GM12801 (cell line): ENCODE measurements around the gene SAMD1.

Source experiments
- TF ChIP-seq, protein P1 (sequence below): IDR thresholded peaks from one replicate; pipeline ENCODE4 v1.5.1; 2011; ENCODE audit warnings: control low read depth; ENCODE audit not compliant: insufficient read length; ENCODE audit errors: extremely low read depth

The SAMD1 gene

DNA sequence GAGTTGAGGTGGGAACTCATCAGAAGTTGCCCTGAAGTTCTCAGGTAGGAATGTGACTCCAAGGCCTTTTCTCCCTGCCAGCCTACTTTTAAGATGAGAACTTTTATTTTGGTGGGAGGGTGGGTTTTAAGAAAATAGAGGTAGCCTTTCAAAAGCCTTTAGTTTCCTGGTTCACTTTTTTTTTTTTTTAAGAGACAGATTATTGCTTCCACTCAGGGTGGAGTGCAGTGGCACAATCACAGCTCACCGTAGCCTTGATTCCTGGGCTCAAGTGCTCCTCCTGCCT is 7.9 kb downstream of the SAMD1 start:
- TF ChIP-seq, protein P1, sequence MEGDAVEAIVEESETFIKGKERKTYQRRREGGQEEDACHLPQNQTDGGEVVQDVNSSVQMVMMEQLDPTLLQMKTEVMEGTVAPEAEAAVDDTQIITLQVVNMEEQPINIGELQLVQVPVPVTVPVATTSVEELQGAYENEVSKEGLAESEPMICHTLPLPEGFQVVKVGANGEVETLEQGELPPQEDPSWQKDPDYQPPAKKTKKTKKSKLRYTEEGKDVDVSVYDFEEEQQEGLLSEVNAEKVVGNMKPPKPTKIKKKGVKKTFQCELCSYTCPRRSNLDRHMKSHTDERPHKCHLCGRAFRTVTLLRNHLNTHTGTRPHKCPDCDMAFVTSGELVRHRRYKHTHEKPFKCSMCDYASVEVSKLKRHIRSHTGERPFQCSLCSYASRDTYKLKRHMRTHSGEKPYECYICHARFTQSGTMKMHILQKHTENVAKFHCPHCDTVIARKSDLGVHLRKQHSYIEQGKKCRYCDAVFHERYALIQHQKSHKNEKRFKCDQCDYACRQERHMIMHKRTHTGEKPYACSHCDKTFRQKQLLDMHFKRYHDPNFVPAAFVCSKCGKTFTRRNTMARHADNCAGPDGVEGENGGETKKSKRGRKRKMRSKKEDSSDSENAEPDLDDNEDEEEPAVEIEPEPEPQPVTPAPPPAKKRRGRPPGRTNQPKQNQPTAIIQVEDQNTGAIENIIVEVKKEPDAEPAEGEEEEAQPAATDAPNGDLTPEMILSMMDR = no peak

DNA sequence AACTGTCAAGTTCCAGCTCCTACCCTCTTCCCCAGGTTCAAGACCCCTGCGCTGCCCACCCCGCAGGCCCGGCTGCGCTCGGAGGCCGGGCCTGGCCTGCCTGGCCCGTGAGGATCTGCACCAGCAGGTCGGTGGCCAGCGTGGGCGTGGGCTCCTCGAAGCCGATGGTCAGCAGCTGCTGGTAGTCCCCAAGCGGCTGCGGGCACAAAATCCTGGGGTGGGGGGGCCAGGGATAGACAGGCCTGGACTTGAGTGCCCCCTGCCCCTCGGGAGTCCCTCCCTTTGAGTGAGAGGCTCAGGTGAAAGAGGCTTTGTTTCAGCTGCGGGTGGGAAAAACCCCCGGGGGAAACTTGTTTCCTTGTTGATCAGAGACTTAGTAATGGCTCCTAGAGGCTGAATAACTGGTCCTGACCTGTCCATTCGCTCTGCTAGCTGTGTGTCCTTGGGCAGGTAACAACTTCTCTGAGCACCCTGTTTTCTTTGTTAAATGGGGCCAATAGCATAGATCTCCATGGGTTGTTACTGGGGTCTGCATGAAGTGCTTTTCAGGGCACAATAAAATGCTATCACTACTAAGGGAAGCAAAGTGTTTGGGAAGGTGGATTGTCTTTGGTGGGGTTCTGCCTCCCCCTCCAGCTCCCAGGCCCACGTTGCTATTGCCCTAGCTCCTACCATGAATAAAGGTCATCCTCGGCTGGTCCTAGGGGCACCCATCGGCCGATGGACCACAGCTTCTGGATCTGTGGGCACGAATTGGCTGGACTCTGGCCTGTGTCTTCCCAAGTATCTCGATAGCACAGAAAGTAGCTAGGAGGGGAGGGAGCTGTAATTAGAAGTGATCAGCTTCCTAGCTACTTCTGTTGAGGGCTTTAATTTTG is 8.5 kb downstream of the SAMD1 start:
- TF ChIP-seq, protein P1 = no peak

DNA sequence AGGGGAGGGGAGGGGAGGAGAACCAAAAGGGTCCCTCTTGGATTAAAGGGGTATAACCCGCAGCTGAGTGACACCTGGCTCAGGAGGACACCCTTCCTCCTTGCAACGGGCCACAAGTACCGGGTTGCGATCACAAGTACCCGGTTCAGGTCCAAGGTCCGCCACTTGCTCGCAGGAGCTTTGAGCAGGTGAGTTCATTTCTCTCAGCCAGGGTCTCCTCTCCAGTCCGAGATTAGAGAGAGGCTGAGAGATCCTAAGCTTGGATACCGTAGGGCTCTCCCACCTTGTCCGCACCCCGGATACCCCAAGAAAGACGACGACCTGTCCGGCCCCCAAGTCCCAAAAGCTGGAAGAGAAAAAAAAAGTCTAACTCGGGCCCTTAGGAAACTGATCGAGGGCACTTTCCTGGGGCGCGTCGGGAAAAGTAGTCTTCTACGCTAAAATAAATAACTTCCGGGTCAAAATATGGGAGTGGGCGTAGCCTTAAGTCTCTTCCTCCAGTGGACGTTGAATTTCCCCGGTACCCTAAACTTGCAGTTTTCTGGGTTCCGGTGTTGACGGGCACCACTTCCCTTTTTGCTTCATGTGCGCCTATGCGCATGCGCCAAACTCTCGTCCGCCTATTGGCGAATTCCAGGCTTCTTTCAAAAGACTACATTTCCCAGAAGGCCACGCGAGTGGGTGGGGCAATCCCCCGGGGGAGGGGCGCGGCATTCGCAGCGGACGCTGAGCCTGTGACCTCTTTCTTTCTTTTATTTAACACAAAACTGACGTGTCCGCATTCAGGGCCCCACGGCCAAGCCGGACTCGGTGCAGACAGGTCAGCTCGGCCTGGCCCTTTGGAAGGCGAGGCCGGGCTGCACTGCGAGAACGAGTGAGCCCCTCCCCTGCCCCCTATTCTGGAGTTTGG is 9.4 kb downstream of the SAMD1 start:
- TF ChIP-seq, protein P1 = no peak

DNA sequence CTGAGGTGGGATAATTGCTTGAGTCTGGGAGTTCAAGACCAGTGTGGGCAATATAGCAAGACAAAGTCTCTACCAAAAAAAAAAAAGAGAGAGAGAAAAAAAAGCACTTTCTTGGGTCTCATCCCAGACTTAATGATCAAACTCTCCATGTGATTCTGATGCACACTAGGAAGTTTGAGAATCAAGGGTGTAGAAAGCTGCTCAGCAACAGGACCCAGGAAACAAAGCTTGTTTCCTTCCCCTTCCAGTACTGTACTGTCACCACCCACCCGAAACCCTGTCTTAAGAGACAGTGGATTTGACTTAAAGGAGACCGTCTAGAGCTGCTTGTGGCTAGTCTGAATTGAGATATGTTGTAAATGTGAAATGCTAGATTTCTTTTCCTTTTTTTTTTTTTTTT is 12.1 kb downstream of the SAMD1 start:
- TF ChIP-seq, protein P1 = no peak

DNA sequence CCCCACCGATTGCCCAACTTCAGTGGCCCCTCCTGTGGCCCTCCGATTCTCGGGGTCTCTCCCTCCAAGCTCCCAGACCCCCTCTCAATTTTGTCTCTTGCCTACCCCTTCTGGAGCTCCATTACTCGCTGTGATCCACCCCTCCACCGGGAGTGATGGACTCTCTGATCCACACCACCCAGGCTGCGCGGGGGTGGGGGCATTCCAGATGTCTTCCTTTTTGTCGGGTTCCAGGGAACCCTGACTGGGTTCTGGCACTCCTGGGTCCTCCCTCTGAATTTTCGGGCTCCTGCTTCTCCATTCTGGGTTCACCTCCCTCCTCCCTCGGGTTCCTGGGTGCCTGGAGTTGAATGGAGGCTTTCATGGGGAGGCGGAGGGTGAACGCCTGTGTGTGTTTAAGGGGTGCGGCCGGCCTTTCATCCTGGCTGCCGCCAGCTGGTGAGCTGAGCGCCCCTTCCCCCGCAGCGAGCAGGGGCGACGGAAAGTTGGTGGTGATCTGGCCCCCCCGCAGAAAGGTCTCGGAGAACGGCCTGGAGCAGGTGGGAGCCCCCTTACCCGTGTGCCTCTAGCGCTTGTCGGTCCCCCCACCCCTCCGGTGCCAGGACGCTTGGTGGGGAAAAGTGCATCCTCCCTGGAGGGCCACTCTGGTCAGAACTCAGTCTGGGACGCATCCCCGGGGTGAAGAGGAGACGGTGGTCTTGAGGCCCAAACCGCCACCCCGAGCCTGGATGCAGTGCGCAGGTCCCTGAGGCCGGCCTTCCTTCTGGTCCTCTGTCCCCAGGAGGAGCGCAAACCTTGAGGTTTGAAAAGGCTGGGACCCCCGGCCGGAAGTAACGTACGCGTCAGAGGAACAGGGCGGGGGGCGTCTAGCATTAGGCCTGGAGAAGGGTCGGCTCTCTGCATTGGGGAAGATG is 16.4 kb downstream of the SAMD1 start:
- TF ChIP-seq, protein P1 = no peak

DNA sequence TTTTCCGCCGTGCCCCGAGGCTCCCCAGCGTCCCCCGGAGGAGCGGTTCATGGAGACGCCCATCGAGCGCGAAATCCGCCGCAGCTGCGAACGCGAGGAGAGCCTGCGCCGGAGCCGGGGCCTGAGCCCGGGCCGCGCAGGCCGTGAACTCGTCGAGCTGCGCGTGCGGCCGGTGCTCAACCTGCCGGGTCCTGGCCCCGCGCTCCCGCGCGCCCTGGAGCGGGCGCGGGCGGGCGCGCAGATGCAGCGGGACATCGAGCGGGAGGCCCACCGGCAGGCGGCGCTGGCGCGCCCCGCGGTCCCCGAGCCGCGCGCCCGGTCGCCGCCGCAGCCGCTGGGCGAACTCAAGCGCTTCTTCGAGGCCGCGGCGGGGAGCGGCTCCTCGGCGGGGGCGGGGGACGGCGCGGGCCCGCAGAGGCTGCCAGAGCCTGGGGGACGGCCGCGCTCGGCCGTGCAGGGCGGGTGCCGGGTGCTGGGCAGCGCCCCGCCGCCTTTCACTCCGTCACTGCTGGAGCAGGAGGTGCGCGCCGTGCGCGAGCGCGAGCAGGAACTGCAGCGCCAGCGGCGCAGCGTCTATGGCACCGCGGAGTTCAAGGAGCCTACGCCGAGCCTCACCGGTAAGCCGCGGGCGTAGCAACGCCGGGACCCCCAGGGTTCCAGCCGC is 17.2 kb downstream of the SAMD1 start:
- TF ChIP-seq, protein P1 = no peak
